ENCODE measurements around the gene TEX19. TPM values are rescaled to one million over a fixed set of nuclear protein-coding genes. Genes with fewer than 3 reads are reported as not detected.

Gene TEX19
- total RNA-seq, 4 donors from 2014 or later = not detected

GRCh38 chr17:82348434-82348833 lies 10.6 kb upstream of the TEX19 start:
- Histone ChIP-seq H3K36me3 (no peaks in the 10 kb centered on the region), H3K9me3 (no peaks in the 10 kb centered on the region), H3K4me1 (peaks cover 21% of the 10 kb centered on the region), H3K27me3 (peaks cover 2% of the 10 kb centered on the region), H3K4me3 (no peak overlapping the region), H3K27ac (no peak overlapping the region)
- WGBS = 79% methylated on average over 9 of the region's 9 CpGs
- no peak for TF ChIP-seq POLR2AphosphoS5 (IDR thresholded peaks at IDR 0.05)
- TF ChIP-seq EP300 (IDR thresholded peaks at IDR 0.05) = no peak
- TF ChIP-seq, protein P1, sequence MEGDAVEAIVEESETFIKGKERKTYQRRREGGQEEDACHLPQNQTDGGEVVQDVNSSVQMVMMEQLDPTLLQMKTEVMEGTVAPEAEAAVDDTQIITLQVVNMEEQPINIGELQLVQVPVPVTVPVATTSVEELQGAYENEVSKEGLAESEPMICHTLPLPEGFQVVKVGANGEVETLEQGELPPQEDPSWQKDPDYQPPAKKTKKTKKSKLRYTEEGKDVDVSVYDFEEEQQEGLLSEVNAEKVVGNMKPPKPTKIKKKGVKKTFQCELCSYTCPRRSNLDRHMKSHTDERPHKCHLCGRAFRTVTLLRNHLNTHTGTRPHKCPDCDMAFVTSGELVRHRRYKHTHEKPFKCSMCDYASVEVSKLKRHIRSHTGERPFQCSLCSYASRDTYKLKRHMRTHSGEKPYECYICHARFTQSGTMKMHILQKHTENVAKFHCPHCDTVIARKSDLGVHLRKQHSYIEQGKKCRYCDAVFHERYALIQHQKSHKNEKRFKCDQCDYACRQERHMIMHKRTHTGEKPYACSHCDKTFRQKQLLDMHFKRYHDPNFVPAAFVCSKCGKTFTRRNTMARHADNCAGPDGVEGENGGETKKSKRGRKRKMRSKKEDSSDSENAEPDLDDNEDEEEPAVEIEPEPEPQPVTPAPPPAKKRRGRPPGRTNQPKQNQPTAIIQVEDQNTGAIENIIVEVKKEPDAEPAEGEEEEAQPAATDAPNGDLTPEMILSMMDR (IDR thresholded peaks at IDR 0.05) = no peak
- no peak for TF ChIP-seq POLR2A (IDR thresholded peaks at IDR 0.05)
- no peak for DNase-seq (ENCODE audit: low spot score in 2 of 2)

DNA sequence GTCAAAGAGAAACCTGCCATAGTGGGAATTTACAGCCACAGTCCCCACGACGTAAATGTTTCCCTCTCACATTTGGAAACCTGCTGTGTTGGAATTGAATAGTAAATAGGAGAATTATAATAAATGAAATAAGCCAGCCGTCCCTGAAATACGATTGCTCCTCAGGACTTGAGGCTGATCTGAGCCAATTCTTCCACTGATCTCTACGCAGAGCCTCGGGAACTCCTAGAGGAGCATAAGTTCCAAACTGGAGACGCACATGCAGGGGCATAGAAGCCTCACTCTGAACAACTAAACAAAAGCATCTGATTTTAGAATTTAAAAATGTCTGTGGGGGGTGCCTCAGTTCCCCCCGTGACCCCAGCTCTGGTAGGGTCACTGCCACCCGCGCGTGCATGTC lies 10.2 kb upstream of the TEX19 start:
- H3K27ac ChIP-seq = peak overlapping the region; percentile 7
- WGBS = 55% methylated on average over 8 of the region's 11 CpGs

GRCh38 chr17:82349287-82349701 lies 9.8 kb upstream of the TEX19 start:
- no peak for TF ChIP-seq EP300 (IDR thresholded peaks at IDR 0.05)
- no peak for TF ChIP-seq POLR2AphosphoS5 (IDR thresholded peaks at IDR 0.05)
- TF ChIP-seq, protein P1 (IDR thresholded peaks at IDR 0.05) = no peak
- TF ChIP-seq POLR2A (IDR thresholded peaks at IDR 0.05) = no peak
- Histone ChIP-seq H3K4me3 (no peak overlapping the region), H3K27me3 (peaks cover 6% of the 10 kb centered on the region), H3K27ac (peak overlapping the region; percentile 7), H3K36me3 (no peaks in the 10 kb centered on the region), H3K4me1 (peaks cover 21% of the 10 kb centered on the region), H3K9me3 (no peaks in the 10 kb centered on the region)
- WGBS = 58% methylated on average over 5 of the region's 11 CpGs
- DNase-seq (ENCODE audit: low spot score in 2 of 2) = no peak

More for the DNA sequence above, 10.2 kb upstream of the TEX19 start:
- no peak overlapping the region for H3K4me3 ChIP-seq
- TF ChIP-seq, protein P1 (IDR thresholded peaks at IDR 0.05) = no peak
- TF ChIP-seq POLR2AphosphoS5 (IDR thresholded peaks at IDR 0.05) = no peak
- no peaks in the 10 kb centered on the region for H3K36me3 ChIP-seq
- peaks cover 21% of the 10 kb centered on the region for H3K4me1 ChIP-seq
- H3K27me3 ChIP-seq = peaks cover 6% of the 10 kb centered on the region
- H3K9me3 ChIP-seq = no peaks in the 10 kb centered on the region
- no peak for DNase-seq (ENCODE audit: low spot score in 2 of 2)

GRCh38 chr17:82350182-82351030 lies 8.6 kb upstream of the TEX19 start:
- no peaks in the 10 kb centered on the region for H3K36me3 ChIP-seq
- no peak for TF ChIP-seq POLR2A (IDR thresholded peaks at IDR 0.05)
- TF ChIP-seq, protein P1 (IDR thresholded peaks at IDR 0.05) = no peak
- no peak for TF ChIP-seq EP300 (IDR thresholded peaks at IDR 0.05)
- TF ChIP-seq POLR2AphosphoS5 (IDR thresholded peaks at IDR 0.05) = no peak
- H3K27me3 ChIP-seq = peaks cover 6% of the 10 kb centered on the region
- DNase-seq (ENCODE audit: low spot score in 2 of 2) = no peak
- H3K4me3 ChIP-seq = no peak overlapping the region
- no peaks in the 10 kb centered on the region for H3K9me3 ChIP-seq
- WGBS = 75% methylated on average over 20 of the region's 28 CpGs
- no peak overlapping the region for H3K27ac ChIP-seq
- peaks cover 21% of the 10 kb centered on the region for H3K4me1 ChIP-seq

DNA sequence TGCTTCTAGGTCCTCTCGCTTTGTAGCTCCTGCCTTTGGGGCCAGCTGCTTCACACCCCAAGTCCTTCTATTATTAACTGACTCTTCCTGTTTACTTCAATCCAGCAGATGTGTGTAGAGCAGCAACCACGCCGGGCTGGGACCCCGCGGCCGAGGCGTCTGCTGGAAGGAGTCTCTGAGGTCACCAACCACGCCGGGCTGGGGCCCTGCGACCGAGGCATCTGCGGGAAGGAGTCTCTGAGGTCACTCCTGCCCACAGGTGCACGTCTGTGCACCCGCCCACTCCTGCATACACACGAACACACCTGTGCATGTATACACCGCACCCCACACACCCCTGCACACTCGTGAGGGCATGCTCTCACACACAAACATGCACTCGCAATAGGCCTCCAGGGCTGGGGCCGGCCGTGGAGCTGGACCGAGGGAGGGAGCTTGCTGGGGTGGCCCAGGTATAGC lies 7.8 kb upstream of the TEX19 start:
- no peak overlapping the region for H3K4me3 ChIP-seq
- no peaks in the 10 kb centered on the region for H3K36me3 ChIP-seq
- 70% methylated on average over 20 of the region's 21 CpGs for WGBS
- H3K27me3 ChIP-seq = peaks cover 12% of the 10 kb centered on the region
- H3K27ac ChIP-seq = no peak overlapping the region
- no peak for DNase-seq (ENCODE audit: low spot score in 2 of 2)
- H3K9me3 ChIP-seq = no peaks in the 10 kb centered on the region
- TF ChIP-seq EP300 (IDR thresholded peaks at IDR 0.05) = no peak
- TF ChIP-seq, protein P1 (IDR thresholded peaks at IDR 0.05) = no peak
- TF ChIP-seq POLR2AphosphoS5 (IDR thresholded peaks at IDR 0.05) = no peak
- TF ChIP-seq POLR2A (IDR thresholded peaks at IDR 0.05) = no peak
- peaks cover 21% of the 10 kb centered on the region for H3K4me1 ChIP-seq
